HepG2 (cell line): Measurements from ENCODE around the gene PNPLA2. TPM values are rescaled to one million over a fixed set of nuclear protein-coding genes. Genes with fewer than 3 reads are reported as not detected.

Experiments
- ASH2L ChIP-seq: fragments of 300-600, 200-600 bp; sonication (generic); IDR thresholded peaks from 2 replicates; pipeline ENCODE4 v1.7.0; 2017; ENCODE audit warnings: low read depth, mild to moderate bottlenecking, moderate library complexity, mixed read lengths, low read length; ENCODE audit not compliant: insufficient read length
- GZF1 ChIP-seq: sonication (generic); formaldehyde crosslinking; IDR thresholded peaks from 2 replicates; pipeline ENCODE4 v1.5.1; 2020; ENCODE audit warnings: mild to moderate bottlenecking, missing genetic modification reagents
- IKZF1 ChIP-seq: fragments of 450-650 bp; IDR thresholded peaks from 2 replicates; pipeline ENCODE4 v1.7.1; 2016
- MAZ ChIP-seq, 2 experiments: sonication (generic) in 1 of 2; formaldehyde crosslinking in 1 of 2; IDR thresholded peaks; 2 replicates each; pipeline versions ENCODE4 v1.5.0 to v1.6.1; 2012 to 2020; ENCODE audit warnings: low read depth in 2 of 2, mild to moderate bottlenecking in 2 of 2, borderline replicate concordance in 1 of 2, improper control_type of control experiment in 1 of 2, low read length in 1 of 2, missing genetic modification reagents in 1 of 2, moderate library complexity in 1 of 2
- NCOA2 ChIP-seq: sonication (generic); formaldehyde crosslinking; IDR thresholded peaks from 2 replicates; pipeline ENCODE4 v1.8.0; 2022; ENCODE audit warnings: inconsistent platforms
- SPEN ChIP-seq: sonication (generic); formaldehyde crosslinking; IDR thresholded peaks from 2 replicates; pipeline ENCODE4 v1.5.1; 2020; ENCODE audit warnings: low read depth, mild to moderate bottlenecking, missing genetic modification reagents
- TBX2 ChIP-seq: sonication (generic); formaldehyde crosslinking; IDR thresholded peaks from 2 replicates; pipeline ENCODE4 v1.5.0; 2020; ENCODE audit warnings: missing genetic modification reagents, mild to moderate bottlenecking, borderline replicate concordance
- TRIM24 ChIP-seq: sonication (generic); formaldehyde crosslinking; IDR thresholded peaks from 2 replicates; pipeline ENCODE4 v1.8.0; 2022; ENCODE audit warnings: mild to moderate bottlenecking, missing genetic modification reagents
- YEATS2 ChIP-seq: sonication (generic); formaldehyde crosslinking; IDR thresholded peaks from 2 replicates; pipeline ENCODE4 v1.4.0; 2020; ENCODE audit warnings: missing genetic modification reagents, borderline replicate concordance
- ZFP36L1 ChIP-seq: sonication (generic); formaldehyde crosslinking; IDR thresholded peaks from 2 replicates; pipeline ENCODE4 v1.8.0; 2022; ENCODE audit warnings: mild to moderate bottlenecking, missing genetic modification reagents, moderate library complexity
- ZFP82 ChIP-seq: sonication (generic); formaldehyde crosslinking; IDR thresholded peaks from 2 replicates; pipeline ENCODE4 v1.5.1; 2020; ENCODE audit warnings: mild to moderate bottlenecking, missing genetic modification reagents, borderline replicate concordance
- ZNF383 ChIP-seq: sonication (generic); formaldehyde crosslinking; IDR thresholded peaks from 2 replicates; pipeline ENCODE4 v1.4.0; 2020; ENCODE audit warnings: missing genetic modification reagents, mild to moderate bottlenecking, borderline replicate concordance
- ZNF441 ChIP-seq: sonication (generic); formaldehyde crosslinking; IDR thresholded peaks from 2 replicates; pipeline ENCODE4 v1.7.0; 2021; ENCODE audit warnings: missing genetic modification reagents, borderline replicate concordance
- polyA plus RNA-seq, 8 experiments: library from polyadenylated mRNA; depleted of rRNA in 3 of 8; stranded (reverse) in 7 of 8; unstranded in 1 of 8; fragments of >200 nt; fragmentation: Illumina TruSeq in 4 of 8; extraction: Trizol in 4 of 8; gene quantifications; 2 replicates each; pipeline versions ENCODE4 v1.2.1 to v1.2.3, GENCODE V29; 2011 to 2016; ENCODE audit warnings: low read depth in 4 of 8, missing spikeins in 1 of 8, mixed read lengths in 1 of 8; ENCODE audit not compliant: insufficient read depth in 1 of 8
- total RNA-seq, 5 experiments: library from RNA; depleted of rRNA; stranded (reverse); fragments of >200 nt; fragmentation: Illumina TruSeq; extraction: Trizol; gene quantifications; 2 replicates each; pipeline ENCODE4 v1.2.3, GENCODE V29; 2016; ENCODE audit warnings: low read depth in 1 of 5
- TF ChIP-seq, protein P1 (sequence below): IDR thresholded peaks from 2 replicates; pipeline ENCODE4 v1.6.1; 2012; ENCODE audit warnings: low read depth, low read length, improper control_type of control experiment
- TF ChIP-seq, protein P2 (sequence below): sonication (generic); formaldehyde crosslinking; IDR thresholded peaks from 2 replicates; pipeline ENCODE4 v1.4.0; 2020; ENCODE audit warnings: missing genetic modification reagents
- TF ChIP-seq, protein P3 (sequence below): IDR thresholded peaks from 2 replicates; pipeline ENCODE4 v1.6.1; 2016; ENCODE audit warnings: missing biosample characterization, missing genetic modification reagents, low read depth
- TF ChIP-seq, protein P4 (sequence below): sonication (generic); formaldehyde crosslinking; IDR thresholded peaks from 2 replicates; pipeline ENCODE4 v1.4.0; 2020; ENCODE audit warnings: missing genetic modification reagents, borderline replicate concordance
- TF ChIP-seq, protein P5 (sequence below): sonication (generic); formaldehyde crosslinking; IDR thresholded peaks from 2 replicates; pipeline ENCODE4 v1.5.1; 2020; ENCODE audit warnings: mild to moderate bottlenecking, moderate library complexity, missing genetic modification reagents

PNPLA2 gene
- total and polyA plus RNA-seq, 2 of the 13 experiments (the other 11 are each of a cell fraction or from before 2014, with no cell fraction given), result 10.5 to 43.2 TPM

DNA sequence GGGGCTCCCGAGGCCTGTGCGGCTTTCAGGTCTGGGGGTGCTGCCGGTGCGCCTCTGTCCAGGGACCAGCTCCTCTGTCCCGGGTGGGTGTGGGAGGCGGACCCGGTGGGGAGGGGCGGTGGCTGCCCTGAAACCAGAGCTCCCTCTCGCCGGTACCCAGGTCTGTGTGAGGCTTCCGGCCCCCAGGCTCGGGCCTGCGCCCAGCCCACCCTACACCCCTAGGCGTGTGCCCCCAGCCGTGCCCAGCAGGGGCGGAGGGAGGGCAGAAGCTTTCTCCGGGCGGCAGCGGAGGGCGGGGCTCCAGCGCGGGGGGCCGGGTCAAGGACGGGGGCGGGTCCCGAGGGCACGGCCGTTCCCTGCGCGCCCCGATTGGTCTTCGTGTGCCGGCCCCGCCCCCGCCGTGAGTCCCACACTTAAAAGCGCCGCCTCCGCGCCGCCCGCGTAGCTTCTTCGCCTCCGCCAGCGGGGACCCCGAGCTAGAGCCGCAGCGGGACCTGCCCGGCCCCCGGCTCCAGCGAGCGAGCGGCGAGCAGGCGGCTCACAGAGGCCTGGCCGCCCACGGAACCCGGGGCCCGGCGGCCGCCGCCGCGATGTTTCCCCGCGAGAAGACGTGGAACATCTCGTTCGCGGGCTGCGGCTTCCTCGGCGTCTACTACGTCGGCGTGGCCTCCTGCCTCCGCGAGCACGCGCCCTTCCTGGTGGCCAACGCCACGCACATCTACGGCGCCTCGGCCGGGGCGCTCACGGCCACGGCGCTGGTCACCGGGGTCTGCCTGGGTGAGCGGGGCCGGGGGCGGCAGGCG lies 616 bp downstream of the PNPLA2 start (continued):
- TF ChIP-seq, protein P1, sequence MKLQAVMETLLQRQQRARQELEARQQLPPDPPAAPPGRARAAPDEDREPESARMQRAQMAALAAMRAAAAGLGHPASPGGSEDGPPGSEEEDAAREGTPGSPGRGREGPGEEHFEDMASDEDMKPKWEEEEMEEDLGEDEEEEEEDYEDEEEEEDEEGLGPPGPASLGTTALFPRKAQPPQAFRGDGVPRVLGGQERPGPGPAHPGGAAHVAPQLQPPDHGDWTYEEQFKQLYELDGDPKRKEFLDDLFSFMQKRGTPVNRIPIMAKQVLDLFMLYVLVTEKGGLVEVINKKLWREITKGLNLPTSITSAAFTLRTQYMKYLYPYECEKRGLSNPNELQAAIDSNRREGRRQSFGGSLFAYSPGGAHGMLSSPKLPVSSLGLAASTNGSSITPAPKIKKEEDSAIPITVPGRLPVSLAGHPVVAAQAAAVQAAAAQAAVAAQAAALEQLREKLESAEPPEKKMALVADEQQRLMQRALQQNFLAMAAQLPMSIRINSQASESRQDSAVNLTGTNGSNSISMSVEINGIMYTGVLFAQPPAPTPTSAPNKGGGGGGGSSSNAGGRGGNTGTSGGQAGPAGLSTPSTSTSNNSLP, result no peak
- peak; percentile 65 for TF ChIP-seq ASH2L
- TF ChIP-seq, protein P2, sequence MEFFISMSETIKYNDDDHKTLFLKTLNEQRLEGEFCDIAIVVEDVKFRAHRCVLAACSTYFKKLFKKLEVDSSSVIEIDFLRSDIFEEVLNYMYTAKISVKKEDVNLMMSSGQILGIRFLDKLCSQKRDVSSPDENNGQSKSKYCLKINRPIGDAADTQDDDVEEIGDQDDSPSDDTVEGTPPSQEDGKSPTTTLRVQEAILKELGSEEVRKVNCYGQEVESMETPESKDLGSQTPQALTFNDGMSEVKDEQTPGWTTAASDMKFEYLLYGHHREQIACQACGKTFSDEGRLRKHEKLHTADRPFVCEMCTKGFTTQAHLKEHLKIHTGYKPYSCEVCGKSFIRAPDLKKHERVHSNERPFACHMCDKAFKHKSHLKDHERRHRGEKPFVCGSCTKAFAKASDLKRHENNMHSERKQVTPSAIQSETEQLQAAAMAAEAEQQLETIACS (CRISPR knock-in tag), result peak; percentile 35; the same call in 1 of the 2 replicates
- TF ChIP-seq ZFP36L1 (CRISPR knock-in tag), result peak; percentile 35
- TF ChIP-seq ZFP82 (CRISPR knock-in tag), result 0 out of 2 replicates have a peak, but pooled peaks have one; percentile 60
- TF ChIP-seq ZNF441 (CRISPR knock-in tag), result peak; percentile 43; the same call in 1 of the 2 replicates
- TF ChIP-seq MAZ (IDR thresholded peaks at IDR 0.05; ENCODE audit: borderline replicate concordance, low read depth, low read length), result no peak; the same call in 1 of the 2 replicates
- peak; percentile 34; the same call in 1 of the 2 replicates for TF ChIP-seq MAZ (CRISPR knock-in tag; IDR thresholded peaks at IDR 0.05; ENCODE audit: low read depth)
- no peak for TF ChIP-seq IKZF1
- 0 out of 2 replicates have a peak, but pooled peaks have one; percentile 43 for TF ChIP-seq TBX2 (CRISPR knock-in tag)
- peak; percentile 46; the same call in 1 of the 2 replicates for TF ChIP-seq YEATS2 (CRISPR knock-in tag)
- TF ChIP-seq SPEN, result 0 out of 2 replicates have a peak, but pooled peaks have one; percentile 74
- TF ChIP-seq, protein P3, sequence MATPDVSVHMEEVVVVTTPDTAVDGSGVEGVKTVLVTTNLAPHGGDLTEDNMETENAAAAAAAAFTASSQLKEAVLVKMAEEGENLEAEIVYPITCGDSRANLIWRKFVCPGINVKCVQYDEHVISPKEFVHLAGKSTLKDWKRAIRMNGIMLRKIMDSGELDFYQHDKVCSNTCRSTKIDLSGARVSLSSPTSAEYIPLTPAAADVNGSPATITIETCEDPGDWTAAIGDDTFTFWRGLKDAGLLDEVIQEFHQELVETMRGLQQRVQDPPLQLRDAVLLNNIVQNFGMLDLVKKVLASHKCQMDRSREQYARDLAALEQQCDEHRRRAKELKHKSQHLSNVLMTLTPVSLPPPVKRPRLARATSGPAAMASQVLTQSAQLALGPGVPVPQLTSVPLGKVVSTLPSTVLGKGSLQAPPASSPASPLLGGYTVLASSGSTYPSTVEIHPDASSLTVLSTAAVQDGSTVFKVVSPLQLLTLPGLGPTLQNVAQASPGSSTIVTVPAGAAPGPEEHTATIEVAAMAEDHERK (CRISPR knock-in tag), result no peak
- TF ChIP-seq GZF1 (CRISPR knock-in tag), result no peak
- no peak for TF ChIP-seq TRIM24 (CRISPR knock-in tag)
- no peak for TF ChIP-seq NCOA2
- 0 out of 2 replicates have a peak, but pooled peaks have one; percentile 76 for TF ChIP-seq ZNF383 (CRISPR knock-in tag)
- TF ChIP-seq, protein P4, sequence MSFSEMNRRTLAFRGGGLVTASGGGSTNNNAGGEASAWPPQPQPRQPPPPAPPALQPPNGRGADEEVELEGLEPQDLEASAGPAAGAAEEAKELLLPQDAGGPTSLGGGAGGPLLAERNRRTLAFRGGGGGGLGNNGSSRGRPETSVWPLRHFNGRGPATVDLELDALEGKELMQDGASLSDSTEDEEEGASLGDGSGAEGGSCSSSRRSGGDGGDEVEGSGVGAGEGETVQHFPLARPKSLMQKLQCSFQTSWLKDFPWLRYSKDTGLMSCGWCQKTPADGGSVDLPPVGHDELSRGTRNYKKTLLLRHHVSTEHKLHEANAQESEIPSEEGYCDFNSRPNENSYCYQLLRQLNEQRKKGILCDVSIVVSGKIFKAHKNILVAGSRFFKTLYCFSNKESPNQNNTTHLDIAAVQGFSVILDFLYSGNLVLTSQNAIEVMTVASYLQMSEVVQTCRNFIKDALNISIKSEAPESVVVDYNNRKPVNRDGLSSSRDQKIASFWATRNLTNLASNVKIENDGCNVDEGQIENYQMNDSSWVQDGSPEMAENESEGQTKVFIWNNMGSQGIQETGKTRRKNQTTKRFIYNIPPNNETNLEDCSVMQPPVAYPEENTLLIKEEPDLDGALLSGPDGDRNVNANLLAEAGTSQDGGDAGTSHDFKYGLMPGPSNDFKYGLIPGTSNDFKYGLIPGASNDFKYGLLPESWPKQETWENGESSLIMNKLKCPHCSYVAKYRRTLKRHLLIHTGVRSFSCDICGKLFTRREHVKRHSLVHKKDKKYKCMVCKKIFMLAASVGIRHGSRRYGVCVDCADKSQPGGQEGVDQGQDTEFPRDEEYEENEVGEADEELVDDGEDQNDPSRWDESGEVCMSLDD (CRISPR knock-in tag), result no peak
- TF ChIP-seq, protein P5, sequence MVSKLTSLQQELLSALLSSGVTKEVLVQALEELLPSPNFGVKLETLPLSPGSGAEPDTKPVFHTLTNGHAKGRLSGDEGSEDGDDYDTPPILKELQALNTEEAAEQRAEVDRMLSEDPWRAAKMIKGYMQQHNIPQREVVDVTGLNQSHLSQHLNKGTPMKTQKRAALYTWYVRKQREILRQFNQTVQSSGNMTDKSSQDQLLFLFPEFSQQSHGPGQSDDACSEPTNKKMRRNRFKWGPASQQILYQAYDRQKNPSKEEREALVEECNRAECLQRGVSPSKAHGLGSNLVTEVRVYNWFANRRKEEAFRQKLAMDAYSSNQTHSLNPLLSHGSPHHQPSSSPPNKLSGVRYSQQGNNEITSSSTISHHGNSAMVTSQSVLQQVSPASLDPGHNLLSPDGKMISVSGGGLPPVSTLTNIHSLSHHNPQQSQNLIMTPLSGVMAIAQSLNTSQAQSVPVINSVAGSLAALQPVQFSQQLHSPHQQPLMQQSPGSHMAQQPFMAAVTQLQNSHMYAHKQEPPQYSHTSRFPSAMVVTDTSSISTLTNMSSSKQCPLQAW, result peak; percentile 42
